ENCODE measurements around the gene EYS.

The EYS gene

DNA sequence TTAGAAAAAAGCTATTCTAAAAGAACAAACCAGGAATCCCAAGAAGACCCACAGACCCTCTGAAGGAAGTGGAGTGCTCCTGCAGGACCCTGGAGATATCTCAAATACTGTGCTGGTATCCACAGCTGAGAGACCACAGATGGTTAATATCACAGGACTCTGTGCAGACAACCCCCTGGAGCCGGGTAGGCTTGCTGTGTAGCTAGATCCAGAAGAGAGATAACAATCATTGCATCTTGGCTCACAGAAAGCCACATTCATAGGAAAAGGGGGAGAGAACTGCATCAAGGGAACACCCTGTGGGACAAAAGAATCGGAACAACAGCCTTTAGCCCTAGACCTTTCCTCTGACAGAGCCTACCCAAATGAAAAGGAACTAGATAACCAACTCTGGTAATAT, 1381.9 kb downstream of the EYS start:
- no peak for DNase-seq (ENCODE audit: low read depth in 3 of 3)

DNA sequence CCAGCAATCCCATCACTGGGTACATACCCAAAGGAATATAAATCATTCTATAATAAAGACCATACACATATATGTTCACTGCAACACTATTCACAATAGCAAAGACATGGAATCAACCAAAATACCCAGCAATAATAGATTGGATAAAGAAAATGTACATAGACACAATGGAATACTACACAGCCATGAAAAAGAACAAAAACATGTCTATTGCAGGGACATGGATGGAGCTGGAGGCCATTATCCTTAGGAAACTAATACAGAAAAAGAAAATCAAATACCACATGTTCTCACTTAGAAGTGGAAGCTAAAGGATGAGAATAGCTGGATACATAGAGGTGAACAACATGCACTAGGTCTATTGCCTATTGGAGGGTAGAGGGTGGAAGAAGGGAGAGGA, 1396.8 kb downstream of the EYS start:
- no peak for DNase-seq (ENCODE audit: low read depth in 3 of 3)

GRCh38 chr6:64301307-64302236, 1405.5 kb downstream of the EYS start:
- DNase-seq (ENCODE audit: low read depth in 3 of 3): no peak

GRCh38 chr6:64299176-64299575, 1407.8 kb downstream of the EYS start:
- no peak for DNase-seq (ENCODE audit: low read depth in 3 of 3)

DNA sequence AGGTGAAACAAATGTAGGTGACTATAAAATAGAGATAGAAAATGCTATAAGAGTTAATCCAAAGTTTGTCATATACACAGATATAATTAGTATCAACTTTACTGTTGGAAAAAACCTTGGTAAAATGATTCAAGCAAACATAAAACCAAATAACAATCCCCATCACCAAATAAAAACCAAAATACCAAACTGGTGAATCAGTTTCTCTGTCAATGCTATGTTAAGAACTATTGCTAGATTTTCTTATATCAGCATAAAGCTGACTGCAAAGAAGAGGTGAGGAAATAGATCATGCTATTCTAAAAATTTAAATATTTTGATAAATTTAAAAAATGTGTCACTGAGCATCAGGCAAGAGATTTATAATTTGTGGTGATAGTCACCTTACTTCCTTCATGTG, 1413.0 kb downstream of the EYS start:
- no peak for DNase-seq (ENCODE audit: low read depth in 3 of 3)

DNA sequence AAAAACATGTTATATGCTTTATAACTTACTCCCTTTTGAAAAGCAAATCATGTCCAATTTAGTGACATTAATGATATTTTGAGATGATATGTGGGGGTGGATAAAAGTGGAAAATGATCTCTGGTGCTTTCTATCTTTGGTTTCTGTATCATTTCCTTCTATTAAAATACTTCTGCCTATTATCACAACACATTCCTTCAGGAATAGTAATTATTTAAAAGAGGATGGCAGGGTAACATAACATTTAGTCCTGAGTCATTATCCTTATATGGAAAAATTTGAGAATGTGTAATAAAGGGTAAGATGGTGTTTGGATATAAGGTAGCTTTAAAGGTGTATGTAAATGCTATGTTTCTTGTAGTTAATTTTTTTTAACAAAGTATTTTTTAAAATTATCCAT, 1413.7 kb downstream of the EYS start:
- DNase-seq (ENCODE audit: low read depth in 3 of 3): no peak

- DNase-seq (ENCODE audit: low read depth in 3 of 3): no peak
These were observed 1416.2 kb downstream of the EYS start for GRCh38 chr6:64290867-64291266.

DNA sequence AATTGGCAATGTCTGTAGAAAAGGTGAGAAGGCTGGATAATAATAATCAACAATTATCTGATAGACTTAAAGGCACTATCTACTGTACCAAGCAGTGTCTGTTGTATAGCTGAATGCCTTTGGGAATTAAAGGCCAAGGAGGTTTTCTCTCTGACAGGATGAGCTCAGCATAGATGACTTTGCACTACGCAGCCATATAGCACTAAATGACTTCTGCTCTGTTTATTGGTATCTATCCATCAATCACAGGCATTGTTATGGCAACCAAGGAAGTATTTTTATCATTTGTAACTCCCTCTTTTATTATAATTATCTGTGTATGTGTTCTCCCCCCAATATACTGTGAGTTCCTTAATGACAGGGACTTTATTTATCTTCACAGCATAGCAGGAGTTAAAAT, 1417.1 kb downstream of the EYS start:
- DNase-seq (ENCODE audit: low read depth in 3 of 3): no peak

DNA sequence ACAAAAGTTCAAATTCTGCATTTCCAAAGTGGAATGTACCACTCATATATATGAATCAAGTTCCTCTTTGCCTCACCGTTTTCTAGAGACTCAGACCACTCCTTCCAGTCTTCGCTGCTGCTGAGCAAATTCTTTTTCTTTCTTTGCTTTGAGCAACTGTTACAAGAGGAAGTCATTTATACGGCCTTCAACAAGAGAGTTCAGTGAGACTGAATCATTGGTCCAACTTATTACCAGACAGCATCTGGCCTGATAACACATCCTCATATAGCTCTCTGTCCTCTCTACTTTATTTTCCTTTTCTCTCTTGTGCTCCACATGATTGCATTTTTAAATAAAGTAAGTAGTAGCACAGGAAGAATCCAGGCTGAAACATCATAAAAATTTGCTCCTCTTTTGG, 1418.7 kb downstream of the EYS start:
- DNase-seq (ENCODE audit: low read depth in 3 of 3): no peak

DNA sequence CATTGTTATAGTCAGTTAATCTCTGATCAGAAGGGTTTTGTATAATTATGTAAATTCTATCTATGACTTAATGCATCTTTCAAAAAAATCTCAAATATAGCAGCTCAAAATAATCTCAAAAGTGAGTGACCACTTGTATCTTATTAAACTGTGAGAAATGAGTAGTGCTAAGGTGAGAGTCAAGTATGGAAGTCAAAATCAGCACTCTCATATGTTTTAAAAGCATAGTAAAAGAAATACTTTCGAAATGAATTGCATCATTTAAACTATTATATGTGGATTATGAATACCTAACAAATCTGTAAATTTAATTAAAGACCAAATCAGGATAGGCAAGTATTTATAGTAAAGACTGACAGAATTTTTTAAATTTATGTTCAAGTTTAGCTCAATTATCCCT, 1425.9 kb downstream of the EYS start:
- DNase-seq (ENCODE audit: low read depth in 3 of 3): no peak

DNA sequence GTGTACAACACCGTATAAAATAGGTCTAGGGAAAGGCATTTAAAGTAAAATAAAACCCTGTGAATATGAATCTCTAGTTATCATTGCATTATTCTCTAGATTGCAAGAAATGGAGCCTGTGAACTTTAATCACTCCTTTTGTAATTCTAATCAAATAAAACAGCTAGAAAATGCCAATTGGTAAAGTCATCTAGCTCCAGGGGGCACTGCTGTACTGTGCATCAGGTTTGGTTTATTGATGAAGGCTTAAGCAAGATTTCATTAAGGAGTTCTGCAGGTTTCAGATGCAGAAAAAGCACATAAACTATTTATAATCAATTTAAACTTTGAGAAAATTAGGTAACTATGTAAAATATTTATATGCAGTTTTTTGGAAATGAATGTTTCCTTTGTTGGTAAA, 1426.5 kb downstream of the EYS start:
- no peak for DNase-seq (ENCODE audit: low read depth in 3 of 3)

DNA sequence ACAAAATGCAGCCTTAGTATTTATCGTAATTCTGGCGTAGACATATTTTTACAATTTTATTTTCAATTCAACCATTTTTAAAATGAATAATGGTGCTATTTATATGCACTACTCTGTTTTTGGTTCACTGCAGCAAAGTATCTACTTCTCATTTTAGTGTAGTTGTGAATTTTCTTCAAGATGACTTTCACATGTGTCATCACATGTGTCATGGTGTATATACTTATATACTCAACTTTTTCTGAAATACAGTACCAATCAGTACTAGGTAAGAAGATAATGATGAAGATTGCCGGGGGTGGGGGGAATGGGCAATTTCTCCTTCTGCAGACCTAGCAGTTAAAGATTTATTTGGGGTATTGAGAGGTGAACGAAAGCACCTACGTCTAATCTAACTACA, 1436.9 kb downstream of the EYS start:
- no peak for DNase-seq (ENCODE audit: low read depth in 3 of 3)

- DNase-seq (ENCODE audit: low read depth in 3 of 3): no peak
These were observed 1440.6 kb downstream of the EYS start for GRCh38 chr6:64266351-64266821.

DNA sequence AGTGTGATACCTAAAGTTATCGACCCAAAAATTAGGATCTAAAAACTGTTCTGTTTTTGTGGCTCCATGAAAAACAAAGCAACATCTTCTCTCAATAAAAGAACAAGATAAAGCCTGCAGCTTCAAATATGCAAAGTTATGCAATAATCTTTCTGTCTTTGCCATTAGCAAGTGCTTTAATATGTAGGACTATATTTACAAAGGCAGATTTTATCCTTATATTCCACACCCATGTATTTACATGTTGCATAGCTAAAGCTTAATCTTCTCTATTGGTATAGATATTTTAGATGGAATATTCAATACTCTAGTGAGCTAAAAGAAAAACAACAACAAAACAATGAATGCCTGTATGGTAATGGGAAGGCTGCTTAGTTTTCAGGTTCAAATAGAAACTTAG, 1443.2 kb downstream of the EYS start:
- DNase-seq (ENCODE audit: low read depth in 3 of 3): no peak

GRCh38 chr6:64259372-64259771, 1447.7 kb downstream of the EYS start:
- no peak for DNase-seq (ENCODE audit: low read depth in 3 of 3)

GRCh38 chr6:64258752-64259151, 1448.3 kb downstream of the EYS start:
- no peak for DNase-seq (ENCODE audit: low read depth in 3 of 3)

DNA sequence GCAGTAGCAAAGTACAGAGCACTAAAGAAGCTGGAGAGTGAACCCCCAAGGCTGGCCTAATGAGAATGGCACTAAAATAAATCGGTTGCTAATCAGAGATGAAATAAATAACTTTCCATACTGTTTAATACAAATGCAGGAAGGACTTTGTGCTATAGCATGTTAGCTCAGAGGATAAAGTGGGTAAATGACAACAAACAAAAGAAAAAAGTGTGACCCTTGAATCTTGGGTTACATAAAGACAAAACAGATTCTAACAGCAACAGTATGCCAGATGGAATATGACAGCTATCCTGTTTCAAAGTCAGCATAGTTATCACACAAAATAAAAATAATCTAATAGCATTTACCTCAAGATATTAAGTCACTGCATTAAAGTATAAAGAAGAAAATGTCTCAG, 1448.7 kb downstream of the EYS start:
- no peak for DNase-seq (ENCODE audit: low read depth in 3 of 3)

DNA sequence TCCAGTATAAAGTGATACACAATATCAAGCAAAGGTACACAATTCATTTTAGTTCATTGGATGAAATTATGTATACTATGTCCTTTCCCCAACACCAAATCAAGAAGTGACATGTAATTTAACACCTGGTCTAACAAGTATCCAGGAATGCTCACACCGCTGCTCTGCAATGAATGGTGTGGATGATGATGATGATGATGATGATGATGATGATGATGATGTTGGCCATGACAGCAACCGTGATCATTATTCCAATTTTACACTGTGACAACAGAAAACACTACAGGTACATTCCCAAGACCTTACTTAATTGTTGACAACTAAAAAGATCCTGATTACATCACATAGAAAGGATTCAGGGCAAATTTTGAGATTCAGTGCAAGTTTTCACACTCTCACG, 1449.4 kb downstream of the EYS start:
- DNase-seq (ENCODE audit: low read depth in 3 of 3): no peak

DNA sequence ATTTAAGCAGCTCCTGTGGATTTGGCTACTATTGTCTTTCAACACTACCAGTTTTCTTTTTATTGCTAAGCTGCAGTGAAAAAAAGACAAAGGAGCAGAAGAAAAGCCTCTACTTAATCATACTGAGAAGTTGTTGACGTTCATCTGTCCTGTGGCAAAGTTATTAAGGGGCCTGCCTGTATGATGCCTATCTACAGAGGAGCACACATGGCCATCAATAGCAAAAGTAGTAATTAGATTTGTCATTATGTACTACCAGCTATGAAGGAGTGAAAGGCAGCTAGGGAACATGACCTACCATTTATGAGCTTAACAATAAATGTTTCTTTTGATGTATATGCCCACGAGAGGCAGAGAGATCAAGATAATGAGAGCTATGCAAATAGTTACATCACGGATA, 1450.5 kb downstream of the EYS start:
- no peak for DNase-seq (ENCODE audit: low read depth in 3 of 3)

DNA sequence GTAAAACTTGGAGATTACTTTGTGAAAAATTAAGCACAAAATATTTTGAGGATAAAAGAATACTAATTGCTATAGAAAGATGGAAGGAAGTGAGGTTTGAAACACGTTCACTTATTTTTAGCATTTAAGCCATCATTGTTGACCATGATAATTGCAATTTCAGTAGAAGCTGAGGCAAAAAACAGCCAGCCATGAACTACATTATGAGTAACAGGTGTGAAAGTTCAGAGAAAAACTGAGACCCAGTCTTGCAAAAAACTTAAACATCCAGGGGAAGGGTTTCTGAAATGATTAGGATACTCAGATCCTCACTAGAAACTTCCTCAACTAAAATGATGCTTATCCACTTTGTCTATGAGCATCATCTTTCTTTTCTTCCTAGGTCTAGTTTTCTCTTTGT, 1452.0 kb downstream of the EYS start:
- DNase-seq (ENCODE audit: low read depth in 3 of 3): no peak

DNA sequence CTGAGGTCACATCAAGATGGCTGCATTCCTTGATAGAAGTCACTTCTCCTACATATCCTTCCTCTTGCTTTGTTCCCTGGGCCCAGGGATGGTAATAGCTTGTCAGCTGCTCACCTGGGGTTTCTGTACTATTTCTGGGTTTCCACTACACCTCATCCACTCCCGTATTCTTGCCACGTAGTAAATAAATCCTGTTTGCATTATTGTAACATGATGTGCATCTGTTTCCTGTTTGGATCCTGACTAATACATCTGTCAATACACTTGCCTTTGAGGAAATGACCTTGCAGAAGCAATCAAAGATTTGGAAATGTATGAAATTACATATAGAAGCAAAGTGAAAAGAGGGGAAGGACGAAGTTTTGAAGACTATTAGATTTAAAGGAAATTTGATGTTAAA, 1452.5 kb downstream of the EYS start:
- DNase-seq (ENCODE audit: low read depth in 3 of 3): no peak

DNA sequence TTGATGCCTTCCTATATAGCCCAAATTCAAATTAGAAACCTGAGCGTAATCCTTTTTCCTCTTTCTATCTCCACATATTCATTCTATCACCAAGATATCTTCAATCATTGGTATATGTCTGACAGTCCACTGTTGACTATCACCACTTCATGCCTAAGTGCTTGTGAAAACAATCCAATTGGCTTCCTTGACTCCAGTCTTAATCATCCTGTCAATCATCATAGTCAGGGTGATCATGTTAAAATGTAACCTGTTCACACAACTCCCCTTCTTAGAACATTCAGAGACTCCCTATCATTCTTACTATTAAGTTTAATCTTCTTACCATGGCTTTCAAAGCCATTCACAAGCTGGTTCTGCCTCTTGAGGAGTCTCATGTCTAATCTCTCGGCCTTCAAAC, 1454.8 kb downstream of the EYS start:
- no peak for DNase-seq (ENCODE audit: low read depth in 3 of 3)

GRCh38 chr6:64250126-64250525, 1456.9 kb downstream of the EYS start:
- no peak for DNase-seq (ENCODE audit: low read depth in 3 of 3)

DNA sequence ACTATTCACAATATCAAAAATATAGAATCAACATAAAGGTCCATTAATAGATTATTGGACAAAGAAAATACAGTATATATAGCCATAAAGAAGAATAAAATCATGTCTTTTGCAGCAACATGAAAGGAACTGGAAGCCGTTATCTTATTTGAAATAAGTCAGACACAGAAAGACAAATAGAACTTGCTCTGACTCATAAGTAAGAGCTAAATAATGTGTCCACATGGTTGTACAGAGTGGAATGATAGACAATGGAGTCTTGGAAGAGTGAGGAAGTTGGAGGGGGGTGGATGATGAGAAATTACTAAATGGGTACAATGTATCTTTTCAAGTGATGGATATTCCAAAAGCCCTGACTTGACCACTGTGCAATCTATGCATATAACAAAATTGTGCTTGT, 1457.9 kb downstream of the EYS start:
- no peak for DNase-seq (ENCODE audit: low read depth in 3 of 3)

All from stimulated activated CD4-positive, alpha-beta T cell treated with anti-CD3 and anti-CD28 coated beads, TNF-alpha, amount 100 ng/mL, for 4 hours (primary cell).